GM12801 (cell line): ENCODE data around the gene BLOC1S3.

ENCODE experiments used
- CTCF ChIP-seq: IDR thresholded peaks from one replicate; pipeline ENCODE4 v1.5.1; 2011; ENCODE audit warnings: control low read depth; ENCODE audit not compliant: insufficient read length; ENCODE audit errors: extremely low read depth

BLOC1S3 gene

GRCh38 chr19:45200568-45200967 is 22.0 kb downstream of the BLOC1S3 start:
- TF ChIP-seq CTCF = no peak

- TF ChIP-seq CTCF = no peak
Measured at GRCh38 chr19:45202637-45203036, 24.1 kb downstream of the BLOC1S3 start.

- no peak for TF ChIP-seq CTCF
Measured at GRCh38 chr19:45205810-45206209, 27.2 kb downstream of the BLOC1S3 start.

- no peak for TF ChIP-seq CTCF
Measured at GRCh38 chr19:45206328-45206727, 27.7 kb downstream of the BLOC1S3 start.

GRCh38 chr19:45211751-45212381 is 33.3 kb downstream of the BLOC1S3 start:
- TF ChIP-seq CTCF = no peak

GRCh38 chr19:45213031-45213430 is 34.4 kb downstream of the BLOC1S3 start:
- TF ChIP-seq CTCF = no peak

- no peak for TF ChIP-seq CTCF
Measured at GRCh38 chr19:45215391-45216191, 37.0 kb downstream of the BLOC1S3 start.
